ENCODE results near the gene KANK4. TPM values are rescaled to one million over a fixed set of nuclear protein-coding genes. Genes with fewer than 3 reads are reported as not detected.

KANK4 gene
- total and polyA plus RNA-seq, 2 of the 4 experiments (the other 2 are of a cell fraction): not detected

DNA sequence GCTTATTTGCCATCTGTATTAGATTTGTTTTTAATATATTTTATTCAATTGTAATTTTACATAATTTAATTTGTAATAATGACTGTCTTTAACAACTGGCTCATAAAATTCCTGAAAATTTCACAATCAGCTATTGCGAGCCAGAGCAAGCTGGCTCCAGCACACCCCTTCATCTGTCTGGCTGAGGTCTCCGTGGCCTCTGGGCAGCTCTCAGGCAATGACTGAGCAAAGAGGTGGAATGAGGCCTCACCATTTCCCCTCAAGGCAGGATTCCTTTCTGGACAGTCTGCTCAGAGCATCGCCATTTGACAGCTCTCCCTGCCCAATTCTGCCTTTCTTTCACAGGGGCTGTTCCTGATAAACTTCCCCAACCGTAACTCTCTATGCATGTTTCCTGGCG, 5.8 kb upstream of the KANK4 start:
- TF ChIP-seq USF2 (IDR thresholded peaks at IDR 0.05; ENCODE audit: low read depth, low read length): no peak
- TF ChIP-seq, protein P1, sequence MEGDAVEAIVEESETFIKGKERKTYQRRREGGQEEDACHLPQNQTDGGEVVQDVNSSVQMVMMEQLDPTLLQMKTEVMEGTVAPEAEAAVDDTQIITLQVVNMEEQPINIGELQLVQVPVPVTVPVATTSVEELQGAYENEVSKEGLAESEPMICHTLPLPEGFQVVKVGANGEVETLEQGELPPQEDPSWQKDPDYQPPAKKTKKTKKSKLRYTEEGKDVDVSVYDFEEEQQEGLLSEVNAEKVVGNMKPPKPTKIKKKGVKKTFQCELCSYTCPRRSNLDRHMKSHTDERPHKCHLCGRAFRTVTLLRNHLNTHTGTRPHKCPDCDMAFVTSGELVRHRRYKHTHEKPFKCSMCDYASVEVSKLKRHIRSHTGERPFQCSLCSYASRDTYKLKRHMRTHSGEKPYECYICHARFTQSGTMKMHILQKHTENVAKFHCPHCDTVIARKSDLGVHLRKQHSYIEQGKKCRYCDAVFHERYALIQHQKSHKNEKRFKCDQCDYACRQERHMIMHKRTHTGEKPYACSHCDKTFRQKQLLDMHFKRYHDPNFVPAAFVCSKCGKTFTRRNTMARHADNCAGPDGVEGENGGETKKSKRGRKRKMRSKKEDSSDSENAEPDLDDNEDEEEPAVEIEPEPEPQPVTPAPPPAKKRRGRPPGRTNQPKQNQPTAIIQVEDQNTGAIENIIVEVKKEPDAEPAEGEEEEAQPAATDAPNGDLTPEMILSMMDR (conservative IDR thresholded peaks at IDR 0.05; ENCODE audit: low read depth, low read length): no peak
- no peak for TF ChIP-seq POLR2A (IDR thresholded peaks at IDR 0.05; ENCODE audit: low read depth, low read length)
- TF ChIP-seq CEBPB (IDR thresholded peaks at IDR 0.05; ENCODE audit: low read depth, low read length): no peak
- ATAC-seq (ENCODE audit: low read depth) (peak; percentile 61), DNase-seq (peak; percentile 7)
- no peak overlapping the region for H3K23ac ChIP-seq (ENCODE audit: low read depth, low read length)
- H3K4ac ChIP-seq (ENCODE audit: low read depth, low read length): no peak overlapping the region
- no peak overlapping the region for H3K4me2 ChIP-seq (ENCODE audit: low read depth, low read length)
- no peaks in the 10 kb centered on the region for H4K20me1 ChIP-seq (ENCODE audit: insufficient read depth, low read length)
- H2BK20ac ChIP-seq (ENCODE audit: low read depth, low read length): no peak overlapping the region
- no peak overlapping the region for H3K56ac ChIP-seq (ENCODE audit: extremely low read depth, insufficient read depth, low read length)
- intact Hi-C loops (cut with micrococcal nuclease): no loop called here
- no peaks in the 10 kb centered on the region for H3K36me3 ChIP-seq (ENCODE audit: control insufficient read depth, insufficient read depth, low read length)
- no peaks in the 10 kb centered on the region for H3K9me1 ChIP-seq (ENCODE audit: insufficient read depth, low read length)
- H3K27me3 ChIP-seq (ENCODE audit: control insufficient read depth, insufficient read depth, low read length): no peaks in the 10 kb centered on the region
- H3K18ac ChIP-seq (ENCODE audit: low read depth, low read length): no peak overlapping the region
- no peak overlapping the region for H4K5ac ChIP-seq (ENCODE audit: low read depth, low read length)
- no peak overlapping the region for H2AK9ac ChIP-seq (replicated peaks; ENCODE audit: low read depth, low read length, poor library complexity)
- H3K27ac ChIP-seq (ENCODE audit: insufficient read depth, low read length): no peak overlapping the region
- H4K8ac ChIP-seq (ENCODE audit: low read depth in 2 of 2, low read length in 2 of 2): no peak overlapping the region
- 0 out of 2 replicates have a peak, but pooled peaks cover 1% of the 10 kb centered on the region for H3K9me3 ChIP-seq (ENCODE audit: control insufficient read depth, insufficient read depth, low read length)
- no peaks in the 10 kb centered on the region for H3K4me1 ChIP-seq (ENCODE audit: control insufficient read depth, insufficient read depth, low read length)
- in situ Hi-C loops (cut with MboI; ENCODE audit: low sequenced_read_pairs): no loop called here
- no peaks in the 10 kb centered on the region for H3K79me1 ChIP-seq (ENCODE audit: low read depth in 1 of 2, low read length in 2 of 2)
- H4K91ac ChIP-seq (ENCODE audit: insufficient read depth, low read depth, low read length): no peak overlapping the region
- H3K9ac ChIP-seq (ENCODE audit: low read depth, low read length): no peak overlapping the region
- no peak overlapping the region for H2AFZ ChIP-seq (replicated peaks; ENCODE audit: low read length, poor library complexity)
- dilution Hi-C loops (cut with HindIII; ENCODE audit: low sequenced_read_pairs, unreplicated experiment): no loop called here
- no peak overlapping the region for H2BK15ac ChIP-seq (ENCODE audit: low read depth, low read length)
- no peak overlapping the region for H2AK5ac ChIP-seq (ENCODE audit: low read depth, low read length)
- H3K4me3 ChIP-seq (ENCODE audit: insufficient read depth, low read depth, low read length): no peak overlapping the region
- CTCF ChIA-PET: interaction anchor here (0.6 kb wide), 1 partner anchor 233 kb away, joined by 3 read pairs; no protein-coding TSS in a partner anchor
- no TSS peak for BruUV-seq (replicated peaks)
- POLR2A ChIA-PET (ENCODE audit: unreplicated experiment): no interaction called here
- H2BK120ac ChIP-seq (ENCODE audit: low read depth, low read length): no peak overlapping the region
- H3K14ac ChIP-seq (replicated peaks; ENCODE audit: low read depth, low read length): no peak overlapping the region
- no peak overlapping the region for H2BK5ac ChIP-seq (ENCODE audit: low read depth, low read length, poor library complexity, severe bottlenecking)
- WGBS, 2 experiments (ENCODE audit: extremely low coverage in 2 of 2, insufficient read length in 1 of 2): 50% methylated on average over 1 of the region's 5 CpGs; no CpG with 5 or more reads in 1 of the 2 experiments

Measured in IMR-90 (cell line).